HG03571 (cell line): ENCODE results near the gene FILIP1L.
A peak's percentile ranks its signal among the peaks of the same experiment; 100 is the strongest.

Experiments used
- ATAC-seq: cut with Tn5 transposase; IDR thresholded peaks from one replicate; pipeline ENCODE4 v1.9.1; 2021; ENCODE audit not compliant: unreplicated experiment

Gene FILIP1L

DNA sequence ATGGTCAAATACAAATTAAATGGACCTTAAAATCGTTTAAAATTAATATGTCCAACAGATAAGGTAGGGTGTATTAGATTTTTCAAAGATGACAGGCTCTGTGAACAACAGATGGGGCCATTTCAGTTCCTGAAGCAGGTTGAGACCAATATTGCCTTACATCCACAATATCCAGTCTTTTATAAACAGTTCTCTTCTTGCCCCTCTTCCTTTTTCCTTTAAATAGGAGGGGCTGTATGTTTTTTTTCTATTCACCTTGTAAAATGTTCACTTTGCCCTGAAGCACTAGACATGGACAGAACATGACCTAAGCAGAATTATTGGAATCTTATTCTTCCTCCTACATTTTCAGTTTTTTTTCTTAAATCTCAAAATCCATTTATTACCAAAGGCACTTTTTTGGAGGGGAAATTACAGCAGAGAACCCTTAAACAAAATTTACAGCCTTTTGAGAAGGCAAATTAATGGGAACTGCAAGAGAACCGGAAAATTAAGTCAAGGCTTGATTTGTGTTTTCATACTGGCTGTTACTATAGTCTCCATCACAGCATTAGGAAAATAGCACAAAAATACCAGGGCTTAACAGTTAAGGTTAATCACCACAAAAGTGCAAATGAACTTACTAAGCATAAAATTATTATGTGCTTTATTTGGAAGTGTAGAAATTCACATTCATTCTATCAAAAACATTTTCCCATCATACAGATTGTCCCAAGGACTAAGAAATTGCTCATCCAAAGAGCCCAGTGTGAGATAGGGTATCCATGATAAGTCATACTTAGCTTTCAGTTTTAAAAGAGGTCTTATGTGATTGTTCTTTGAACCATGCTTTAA is 240.8 kb downstream of the FILIP1L start:
- no peak for ATAC-seq

DNA sequence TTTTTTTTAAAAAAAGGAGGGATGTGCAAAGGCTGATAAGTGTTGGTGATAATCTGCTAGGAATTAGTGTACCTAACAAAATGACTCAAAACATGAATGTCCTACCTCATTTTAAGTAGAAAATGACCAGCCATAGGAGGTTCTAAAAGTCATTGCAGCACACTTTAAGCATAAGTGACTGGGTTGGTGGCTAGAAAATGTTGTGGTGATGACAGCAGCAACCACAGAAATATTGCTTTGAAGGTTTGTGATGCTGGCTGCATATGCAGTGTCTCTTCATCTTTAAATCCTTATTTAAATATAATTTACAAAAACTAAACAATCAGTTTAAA is 241.4 kb downstream of the FILIP1L start:
- ATAC-seq = peak; percentile 47

DNA sequence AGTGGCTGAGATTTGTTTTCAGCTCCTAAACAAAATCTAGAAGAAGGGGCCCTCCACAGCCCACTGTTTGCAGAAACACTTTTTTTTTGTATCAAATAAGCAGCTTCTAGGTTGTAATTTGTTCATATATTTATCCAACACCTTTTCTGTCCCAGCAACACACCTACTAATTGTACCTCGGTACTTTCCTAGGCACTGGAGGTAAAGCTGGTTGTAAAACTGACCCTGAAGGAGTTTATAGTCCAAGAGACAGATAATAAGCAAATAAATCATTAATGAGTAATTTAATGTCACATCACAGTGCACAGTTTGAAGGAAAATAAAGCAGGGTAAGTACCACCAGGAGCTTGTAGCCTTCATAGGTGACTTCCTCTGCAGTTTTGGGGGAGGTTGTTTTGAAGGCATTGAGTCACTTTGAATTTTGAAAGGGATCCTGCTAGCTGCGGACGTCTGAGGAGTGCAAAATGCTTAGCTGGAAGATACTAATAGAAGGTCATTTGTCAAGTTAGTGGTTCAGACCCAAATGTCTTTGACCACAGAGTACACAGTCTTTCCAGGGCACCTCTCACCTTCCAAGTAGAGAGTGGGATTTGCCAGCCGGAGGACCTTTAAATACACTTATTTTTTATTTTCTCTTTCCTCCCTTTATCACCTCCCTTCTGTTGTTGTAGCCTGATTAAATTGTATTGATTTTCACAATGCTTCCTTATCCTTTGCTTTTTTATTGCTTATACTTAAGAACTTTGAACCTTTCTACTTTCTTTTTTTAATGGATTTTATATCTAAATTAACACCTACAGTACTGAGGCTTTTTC is 242.9 kb downstream of the FILIP1L start:
- no peak for ATAC-seq

DNA sequence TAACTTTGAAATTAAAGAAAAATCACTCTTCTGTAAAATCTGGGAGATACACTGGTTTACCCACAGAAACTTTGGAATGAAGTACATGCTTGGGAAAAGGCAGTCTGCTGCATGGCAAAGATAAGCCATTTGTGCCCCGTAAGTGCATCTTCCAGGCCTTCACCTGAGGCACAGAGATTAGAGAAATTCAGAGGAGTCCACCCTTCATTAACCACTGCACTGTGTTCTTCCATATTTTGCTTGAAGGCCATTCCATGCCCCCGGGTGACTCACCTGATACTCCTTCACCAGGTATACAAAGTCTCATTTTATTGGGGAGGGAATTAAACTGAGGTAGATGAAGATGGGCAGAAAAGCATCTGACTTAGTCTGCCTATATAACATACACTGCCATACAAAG is 243.6 kb downstream of the FILIP1L start:
- no peak for ATAC-seq

- no peak for ATAC-seq
Observed at GRCh38 chr3:99869621-99870020, 244.7 kb downstream of the FILIP1L start.

DNA sequence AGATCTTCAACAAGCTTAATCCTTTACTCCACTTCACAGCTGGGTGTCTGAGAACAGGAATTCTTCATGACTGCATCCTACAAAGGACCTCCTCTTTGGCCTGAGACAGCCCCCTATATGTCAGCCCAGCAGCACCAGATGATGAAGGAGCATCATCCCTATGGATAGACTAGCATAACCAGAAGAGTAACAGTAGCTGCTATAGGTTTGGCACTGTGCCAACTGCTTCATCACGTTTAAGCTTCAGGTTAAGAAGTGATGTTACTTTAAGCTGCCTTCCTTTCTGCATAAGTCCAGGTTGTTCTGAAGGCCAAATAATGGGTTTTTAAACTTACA is 246.0 kb downstream of the FILIP1L start:
- no peak for ATAC-seq

DNA sequence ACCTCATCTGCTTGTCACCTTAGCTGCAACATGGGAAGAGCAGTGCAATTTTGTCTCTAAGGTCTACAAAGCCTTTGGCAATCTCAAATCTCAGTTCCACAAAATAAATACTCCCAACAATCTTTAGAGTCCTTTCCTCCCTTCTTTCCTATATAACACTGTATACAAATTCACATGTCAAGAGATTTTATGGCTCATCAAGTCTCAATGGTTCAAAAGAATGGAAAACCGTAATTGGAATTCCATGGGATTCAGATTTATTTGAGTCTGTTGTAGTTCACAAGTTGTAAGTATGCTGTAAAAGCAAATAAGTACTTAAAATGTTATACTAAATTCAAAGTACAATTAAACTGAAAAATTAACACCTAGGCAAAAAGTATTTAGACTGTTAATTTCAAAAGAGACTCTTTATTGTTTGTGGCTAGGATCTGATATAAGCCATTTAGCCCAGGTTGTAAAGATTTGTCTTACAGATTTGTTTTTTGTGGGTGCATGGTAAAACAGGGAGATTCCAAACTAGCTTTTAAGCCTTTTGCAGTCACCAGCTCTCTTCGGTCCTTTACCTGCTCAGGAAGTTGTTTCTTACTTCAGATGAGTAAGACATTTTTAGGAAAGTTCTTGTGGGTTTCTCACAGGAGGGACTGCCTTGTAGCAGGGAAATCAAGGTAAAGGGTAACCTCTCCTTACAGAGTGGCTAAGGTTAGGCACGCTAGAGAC is 246.5 kb downstream of the FILIP1L start:
- ATAC-seq = no peak

- ATAC-seq = no peak
Observed at GRCh38 chr3:99866261-99866761, 248.0 kb downstream of the FILIP1L start.

- ATAC-seq = no peak
Observed at GRCh38 chr3:99865321-99865720, 249.0 kb downstream of the FILIP1L start.

- no peak for ATAC-seq
Observed at GRCh38 chr3:99864289-99864688, 250.0 kb downstream of the FILIP1L start.

DNA sequence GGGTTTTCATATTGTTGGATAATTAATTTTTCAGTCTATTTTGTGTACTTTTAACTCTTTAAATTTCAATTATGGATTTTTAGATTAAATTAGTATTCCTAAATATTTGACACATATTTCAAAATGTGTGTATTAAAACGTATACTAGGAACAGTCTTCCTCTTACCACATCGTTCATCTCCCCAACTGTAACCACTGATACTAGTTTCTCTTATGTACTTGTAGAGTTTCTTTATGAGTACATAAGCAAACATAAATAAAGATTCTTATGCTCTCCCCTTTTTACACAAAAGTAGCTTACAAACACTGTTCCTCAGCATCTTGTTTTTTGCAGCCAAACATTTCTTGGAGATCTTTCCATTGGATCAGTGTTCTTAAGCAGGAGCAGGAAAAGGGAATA is 250.7 kb downstream of the FILIP1L start:
- no peak for ATAC-seq

DNA sequence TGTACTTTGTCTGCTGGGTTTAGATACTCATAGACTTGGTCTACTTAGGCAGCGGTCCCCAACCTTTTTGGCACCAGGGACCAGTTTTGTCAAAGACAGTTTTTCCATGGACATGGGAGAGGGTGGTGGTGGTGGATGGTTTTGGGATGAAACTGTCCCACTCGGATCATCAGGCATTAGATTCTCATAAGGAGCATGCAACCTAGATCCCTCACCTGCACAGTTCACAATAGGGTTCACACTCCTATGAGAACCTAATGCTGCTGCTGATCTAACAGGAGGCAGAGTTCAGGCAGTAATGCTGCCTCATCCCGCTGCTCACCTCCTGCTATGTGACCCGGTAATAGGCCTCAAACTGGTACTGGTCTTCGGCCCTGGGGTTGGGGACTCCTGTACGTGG is 251.3 kb downstream of the FILIP1L start:
- no peak for ATAC-seq

- ATAC-seq = no peak
Observed at GRCh38 chr3:99862208-99862607, 252.1 kb downstream of the FILIP1L start.

DNA sequence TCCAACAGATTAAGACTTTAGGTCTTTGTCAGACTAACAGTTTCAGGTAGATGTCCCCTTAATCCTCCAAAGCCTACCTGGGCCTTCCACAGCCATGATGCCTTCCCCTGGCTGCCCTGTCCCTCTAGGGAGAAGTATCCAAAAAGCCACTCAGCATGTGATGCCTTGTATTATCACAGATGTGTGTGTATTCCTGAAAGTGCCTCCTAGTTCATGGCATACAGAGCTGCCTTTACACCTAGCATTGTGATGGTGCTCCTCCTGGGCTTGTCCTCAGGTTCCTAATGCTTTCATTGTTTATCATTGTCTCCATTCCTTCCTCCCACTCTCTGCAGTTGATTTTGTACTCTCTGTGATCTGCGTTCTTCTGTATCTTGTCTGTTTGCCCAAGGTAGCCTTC is 253.1 kb downstream of the FILIP1L start:
- ATAC-seq = no peak

DNA sequence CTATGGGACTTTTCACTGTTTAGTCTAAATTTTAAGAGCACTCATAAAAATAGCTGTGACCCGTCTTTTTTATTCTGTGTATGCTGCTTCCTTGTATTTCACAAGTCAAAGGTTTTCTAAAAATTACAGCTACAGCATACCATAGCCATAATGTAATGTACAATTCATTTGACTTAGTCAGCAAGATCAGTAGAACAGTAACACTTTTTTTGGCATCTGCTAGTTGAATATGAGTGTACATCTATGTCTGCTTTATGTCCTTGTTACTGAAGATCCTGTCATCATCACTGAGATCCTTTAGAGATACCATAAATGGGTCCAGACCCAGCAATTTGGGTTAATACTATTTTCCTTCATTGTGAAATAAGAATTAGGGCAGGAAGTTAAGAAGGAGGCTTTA is 254.5 kb downstream of the FILIP1L start:
- ATAC-seq = no peak

- no peak for ATAC-seq
Observed at GRCh38 chr3:99858469-99858868, 255.8 kb downstream of the FILIP1L start.

DNA sequence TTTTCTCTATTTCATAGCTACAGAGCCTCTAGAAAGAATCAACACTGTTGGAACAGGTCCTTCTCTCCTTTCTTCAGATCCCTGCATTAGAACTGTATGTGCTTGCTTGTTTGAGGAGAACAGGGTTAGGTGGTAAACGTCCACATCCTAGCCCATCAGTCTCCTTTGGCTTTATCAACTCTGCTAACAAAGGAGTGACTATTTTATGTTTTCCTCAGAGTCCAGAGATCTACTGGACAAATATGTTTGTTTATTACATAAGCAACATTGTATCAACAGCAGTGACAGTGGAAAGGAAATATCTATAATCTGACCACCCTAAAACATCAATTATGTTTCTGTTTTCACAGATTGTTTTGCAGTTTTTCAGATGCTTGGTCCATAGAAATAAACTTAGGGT is 257.0 kb downstream of the FILIP1L start:
- no peak for ATAC-seq

DNA sequence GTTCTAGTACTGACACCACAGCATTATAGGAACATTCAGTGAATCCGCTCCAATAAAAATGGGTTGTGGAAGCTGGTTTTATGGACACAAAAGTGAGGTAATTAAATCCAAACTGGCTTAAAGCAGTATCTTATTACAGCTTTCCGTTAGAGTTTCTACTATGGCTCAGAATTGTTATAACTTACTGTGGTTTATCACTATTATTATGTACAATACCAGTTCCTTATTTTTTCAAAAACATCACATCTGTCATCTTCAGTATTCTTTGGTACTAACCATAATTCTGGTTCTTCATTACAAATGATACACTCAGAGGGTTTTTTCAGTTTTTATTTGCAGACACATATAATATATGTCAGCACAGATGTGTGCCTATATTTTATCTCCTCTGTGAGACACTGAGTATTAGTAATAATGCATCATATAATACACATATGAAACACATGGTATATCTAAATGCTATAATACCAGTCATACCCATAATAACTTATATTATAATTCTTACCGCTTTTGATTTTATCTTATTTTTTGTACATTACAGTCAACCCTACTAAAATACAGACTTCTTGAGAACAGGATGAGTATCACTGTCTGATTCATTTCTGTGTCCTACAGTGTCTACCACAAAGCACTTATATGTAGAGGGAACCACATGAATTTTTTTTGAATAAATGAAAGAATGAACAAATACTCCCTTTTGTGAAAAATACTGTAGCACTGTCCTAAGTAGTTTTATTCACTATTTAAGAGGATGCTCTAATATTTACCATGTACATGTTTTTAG is 257.7 kb downstream of the FILIP1L start:
- ATAC-seq = no peak

DNA sequence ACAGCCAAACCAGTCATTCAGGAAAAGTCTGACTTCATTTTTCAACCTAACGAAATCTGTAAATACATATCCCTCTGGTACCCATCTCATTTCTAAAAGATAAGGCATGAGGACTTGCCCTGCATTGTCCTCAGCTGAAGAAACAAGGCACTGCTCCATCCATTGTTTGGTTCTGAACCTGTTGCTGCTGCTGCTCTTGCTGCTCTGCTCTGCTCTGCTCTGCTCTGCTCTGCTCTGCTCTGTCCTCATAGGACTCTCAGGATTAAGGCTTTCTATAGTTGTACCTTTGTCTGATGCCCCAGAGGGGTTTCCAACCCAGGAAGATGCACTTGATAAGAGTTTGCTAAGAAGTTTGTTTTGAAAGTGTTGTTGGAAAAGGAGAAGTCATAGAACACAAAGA is 258.4 kb downstream of the FILIP1L start:
- ATAC-seq = no peak

- no peak for ATAC-seq
Observed at GRCh38 chr3:99854756-99855298, 259.5 kb downstream of the FILIP1L start.

DNA sequence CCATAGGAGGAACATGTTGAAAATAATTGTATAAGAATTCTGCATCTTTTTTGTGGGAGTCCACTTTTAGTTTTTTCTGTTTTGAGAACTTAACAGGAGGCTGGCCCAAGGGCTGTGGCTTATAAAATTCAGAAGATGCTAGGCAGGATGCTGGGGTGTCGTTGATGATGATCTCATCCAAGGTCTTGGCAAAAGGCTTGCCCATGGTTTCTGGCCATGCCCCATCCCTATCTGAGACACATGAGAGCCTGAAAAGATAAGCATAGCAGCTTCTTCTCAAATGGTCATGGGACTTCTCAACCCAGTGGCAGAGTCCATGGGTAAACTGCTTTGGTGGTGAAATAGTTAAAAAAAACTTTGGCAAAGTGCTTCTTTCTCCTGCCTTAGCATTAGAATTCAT is 261.4 kb downstream of the FILIP1L start:
- no peak for ATAC-seq
